GM18499 (cell line): Measurements from ENCODE around the gene RGR.

Experiments
- ATAC-seq: cut with Tn5 transposase; IDR thresholded peaks from one replicate; pipeline ENCODE4 v1.9.1; 2021; ENCODE audit warnings: moderate number of reproducible peaks; ENCODE audit not compliant: insufficient read depth, unreplicated experiment

RGR gene

DNA sequence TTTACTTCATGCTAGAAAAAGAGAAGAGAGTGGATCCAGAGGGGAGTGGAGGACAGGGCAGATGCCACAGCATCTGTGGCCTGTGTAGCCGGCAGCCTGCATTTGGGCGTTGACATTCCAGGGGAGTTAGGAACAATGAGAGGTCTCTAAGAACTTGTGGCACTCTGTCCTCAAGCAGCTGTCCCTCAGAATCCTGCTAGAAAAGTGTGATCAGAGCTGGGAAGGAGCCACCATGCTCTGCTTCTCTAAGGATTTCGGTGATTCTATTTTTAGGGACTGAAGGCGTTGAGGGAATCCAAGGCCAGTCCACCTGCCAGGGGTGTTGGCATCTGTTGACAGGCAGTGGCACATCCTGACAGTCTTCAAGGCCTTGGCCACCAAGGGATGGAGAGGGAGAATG, 27.1 kb upstream of the RGR start:
- no peak for ATAC-seq

GRCh38 chr10:84221916-84222315, 22.9 kb upstream of the RGR start:
- no peak for ATAC-seq

GRCh38 chr10:84224411-84225028, 20.3 kb upstream of the RGR start:
- ATAC-seq, result no peak

GRCh38 chr10:84225427-84226173, 19.3 kb upstream of the RGR start, which contains the start of gene LRIT2:
TSS of gene LRIT2 (minus strand) at chr10:84225544. CDS start at chr10:84225520, 24 bp downstream.
- ATAC-seq, result no peak

DNA sequence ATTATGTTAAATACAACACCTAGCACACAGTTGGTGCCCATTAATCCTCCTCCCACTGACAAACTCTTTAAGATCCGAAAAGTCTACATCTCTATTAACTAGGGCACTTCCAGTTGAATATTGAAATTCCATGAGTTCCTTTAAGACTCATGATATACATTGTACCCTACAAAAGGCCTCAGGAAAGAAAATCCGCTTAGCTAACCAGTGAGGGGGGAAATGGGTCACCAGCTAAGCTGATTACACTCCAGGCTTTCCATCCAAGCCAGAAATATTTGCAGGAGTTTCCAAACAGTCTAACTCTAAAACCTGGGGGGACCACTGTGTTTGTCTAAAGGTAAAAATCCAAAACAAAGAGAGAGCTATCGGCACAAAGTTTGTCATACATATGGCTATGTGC, 18.2 kb upstream of the RGR start:
- ATAC-seq, result no peak

- ATAC-seq, result no peak
These were observed 17.0 kb upstream of the RGR start for GRCh38 chr10:84227810-84228209.

GRCh38 chr10:84230359-84230758, 14.5 kb upstream of the RGR start:
- no peak for ATAC-seq

GRCh38 chr10:84232376-84232775, 12.5 kb upstream of the RGR start:
- ATAC-seq, result no peak

DNA sequence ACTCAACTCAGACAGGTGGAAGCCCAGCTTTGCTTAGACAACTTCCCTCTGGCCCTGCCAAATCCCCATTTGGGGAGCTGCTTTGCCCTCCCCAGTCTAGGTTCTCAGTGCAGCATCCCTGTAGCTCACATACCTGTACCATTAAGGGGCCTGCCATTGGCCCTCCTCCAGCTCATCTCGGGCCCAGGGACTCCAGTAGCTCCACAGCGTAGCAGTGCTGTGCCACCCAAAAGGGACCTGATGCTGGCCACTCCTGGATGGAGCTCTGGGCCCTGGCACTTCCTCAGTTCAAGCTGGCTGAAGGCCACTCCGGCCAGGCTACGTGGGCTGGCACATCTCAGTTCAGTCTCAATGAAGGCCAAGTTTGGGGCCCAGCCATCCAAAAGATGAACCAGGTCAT, 10.9 kb upstream of the RGR start:
- no peak for ATAC-seq

DNA sequence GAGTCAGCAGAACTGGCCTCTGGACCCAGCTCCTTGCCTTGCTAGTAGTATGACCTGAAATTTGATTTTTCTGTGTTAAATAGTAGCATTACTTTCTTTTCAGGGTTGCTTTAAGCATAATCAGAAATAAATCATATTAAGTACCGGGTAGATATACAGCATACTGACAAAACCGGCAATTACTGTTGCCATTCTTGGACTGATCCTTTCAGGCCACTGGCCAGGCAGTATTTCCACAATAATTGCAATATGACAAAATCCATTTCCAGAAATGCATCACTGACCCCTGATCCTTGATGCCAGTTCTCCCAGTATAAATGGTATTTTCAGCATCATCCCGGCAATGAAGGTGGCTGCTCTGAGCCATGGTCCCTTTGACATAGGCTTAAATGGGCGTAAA, 10.4 kb upstream of the RGR start:
- no peak for ATAC-seq

- ATAC-seq, result no peak
These were observed 9.8 kb upstream of the RGR start for GRCh38 chr10:84235096-84235495.

GRCh38 chr10:84236807-84237198, 8.1 kb upstream of the RGR start:
- no peak for ATAC-seq

DNA sequence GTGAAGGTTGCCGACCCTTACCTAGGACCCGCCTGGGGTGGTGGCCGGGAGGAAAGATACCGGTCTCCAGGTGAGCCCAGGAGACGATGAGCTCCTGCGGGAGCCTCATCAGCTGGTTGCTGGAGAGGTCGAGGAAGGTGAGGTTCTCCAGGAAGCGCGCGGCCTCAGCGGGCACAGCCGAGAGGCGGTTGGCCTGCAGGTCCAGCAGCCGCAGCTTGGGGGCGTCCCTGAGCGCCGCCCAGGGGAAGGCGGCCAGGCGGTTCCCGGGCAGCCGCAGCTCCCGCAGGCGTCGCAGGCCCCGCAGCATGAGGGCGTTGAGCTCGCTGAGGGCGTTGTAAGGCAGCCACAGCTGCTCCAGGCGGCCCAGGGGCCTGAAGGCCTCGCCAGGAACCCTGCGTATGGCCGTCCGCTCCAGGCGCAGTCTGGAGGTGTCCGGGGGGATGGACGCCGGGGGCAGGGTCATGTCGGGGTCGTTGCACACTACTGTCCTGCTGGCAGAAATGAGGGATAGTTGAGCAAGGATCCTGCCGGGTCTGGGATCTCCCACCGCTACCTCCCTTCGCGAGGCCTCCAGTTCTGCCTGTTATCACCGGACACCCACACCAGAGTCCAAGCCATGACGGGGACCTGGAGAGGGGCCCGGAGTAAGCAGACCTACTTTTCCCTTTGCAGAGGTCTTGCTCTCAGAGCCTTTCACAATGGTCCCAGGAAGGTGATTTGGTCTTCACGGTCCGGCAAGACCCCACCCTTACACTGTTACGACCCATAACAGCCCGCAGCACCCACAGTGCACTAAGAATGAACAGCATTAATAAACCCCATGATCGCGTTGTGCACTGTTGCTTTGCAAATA, 7.4 kb upstream of the RGR start:
- no peak for ATAC-seq

GRCh38 chr10:84238909-84239308, 5.9 kb upstream of the RGR start:
- ATAC-seq, result no peak

DNA sequence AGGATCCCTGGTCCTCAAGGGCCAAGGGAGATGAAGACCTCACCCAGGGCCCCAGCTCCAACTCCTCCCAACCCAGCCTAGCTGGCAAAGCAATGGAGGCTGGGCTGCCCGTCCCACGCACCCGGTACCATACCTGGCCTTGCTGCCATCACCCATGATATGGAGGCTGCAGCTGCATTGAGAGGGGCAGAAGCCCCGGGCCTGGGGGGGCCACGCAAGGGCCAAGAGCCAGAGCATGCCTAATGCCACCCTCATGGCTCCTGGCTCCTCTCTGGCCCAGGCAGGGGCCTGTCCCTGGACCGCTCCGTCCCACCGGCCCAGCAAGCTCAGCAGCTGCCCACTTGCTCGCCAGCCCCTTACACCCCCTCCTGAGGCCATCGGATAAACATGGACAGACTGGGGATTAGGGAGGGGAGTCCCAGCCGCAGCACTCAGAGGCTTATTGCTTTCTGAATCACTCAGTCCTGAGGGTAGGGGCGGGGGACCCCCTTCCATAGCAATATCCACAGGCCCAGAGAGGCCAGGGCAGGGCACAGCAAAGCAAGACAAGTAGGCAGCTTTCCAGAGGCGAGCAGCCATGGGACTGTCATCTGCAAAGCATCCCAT, 3.6 kb upstream of the RGR start, which contains the start of gene LRIT1:
LRIT1 (minus strand) TSS at position 362 of the 606 bp plus-strand sequence; CDS start at position 255, 107 bp downstream.
- ATAC-seq, result no peak

- ATAC-seq, result no peak
These were observed 1.1 kb upstream of the RGR start for GRCh38 chr10:84243759-84244158.

DNA sequence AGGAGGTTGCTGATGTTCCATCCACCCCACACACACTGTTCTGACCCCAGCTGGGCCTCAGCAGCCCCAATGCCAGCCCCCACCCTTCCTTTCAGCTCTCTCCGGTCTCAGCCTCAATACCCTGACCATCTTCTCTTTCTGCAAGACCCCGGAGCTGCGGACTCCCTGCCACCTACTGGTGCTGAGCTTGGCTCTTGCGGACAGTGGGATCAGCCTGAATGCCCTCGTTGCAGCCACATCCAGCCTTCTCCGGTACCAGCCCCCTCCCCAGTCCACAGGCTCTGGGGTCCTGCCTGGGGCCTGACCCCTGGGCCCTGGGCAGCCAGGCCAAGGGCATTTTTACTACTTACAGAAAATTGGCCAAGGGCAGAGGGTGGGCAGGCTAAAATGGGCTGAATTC, 2.6 kb downstream of the RGR start:
- ATAC-seq, result no peak

- no peak for ATAC-seq
These were observed 3.9 kb downstream of the RGR start for GRCh38 chr10:84248794-84249193.

DNA sequence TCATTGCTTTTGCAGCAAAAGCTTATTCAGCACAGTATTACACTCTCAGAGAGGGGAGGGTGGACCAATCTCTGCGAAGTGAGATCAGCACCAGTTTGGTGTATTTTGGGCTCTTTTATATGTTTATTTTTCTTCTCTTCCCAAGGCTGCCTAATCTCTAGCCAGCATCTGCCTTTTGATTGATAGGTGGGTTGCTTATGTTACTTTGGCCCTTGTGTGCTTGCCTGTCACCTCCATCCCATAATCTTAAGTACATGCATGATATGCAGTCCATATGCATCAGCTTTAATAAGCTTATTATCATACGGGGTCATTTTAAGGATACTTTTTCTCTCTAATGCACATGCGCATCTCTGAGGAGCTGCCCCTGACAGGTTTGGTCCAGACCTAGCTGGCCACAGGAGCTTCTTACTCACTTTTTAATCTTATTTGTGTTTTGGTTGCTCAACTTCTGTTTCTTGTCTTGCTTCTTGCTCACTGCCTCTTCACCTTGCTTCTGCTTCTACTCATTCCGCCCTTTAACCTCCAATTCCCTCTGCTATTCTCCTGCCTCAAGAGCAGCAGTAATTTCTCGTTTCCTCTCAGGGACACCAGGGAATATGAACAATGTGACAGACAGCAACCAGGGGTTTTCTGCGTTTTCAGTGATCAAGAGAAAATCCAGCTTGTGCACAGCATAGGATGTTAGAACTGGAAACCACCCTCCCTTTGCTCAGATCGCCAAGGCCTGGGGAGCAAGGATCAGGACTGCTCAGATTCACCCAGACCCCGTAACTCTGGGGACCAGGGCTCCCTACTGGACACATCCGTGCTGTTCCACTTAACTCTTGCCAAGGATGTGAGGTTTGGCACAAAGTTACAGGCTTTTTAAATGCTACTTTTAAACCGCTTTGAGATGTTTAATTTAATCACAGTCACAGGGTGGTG, 10.0 kb downstream of the RGR start:
- no peak for ATAC-seq
